Thymus (tissue), 11 donors: ENCODE measurements around the gene RBM19. TPM values are rescaled to one million over a fixed set of nuclear protein-coding genes. Genes with fewer than 3 reads are reported as not detected.

ENCODE experiments used
- DNase-seq, 9 donors: peaks; one replicate each; pipeline ENCODE4 v3.0.0-alpha.2; 2013; ENCODE audit warnings: low spot score in 9 of 9, low read depth in 6 of 9, missing footprints in 1 of 9
- H3K27ac ChIP-seq, 2 donors: one replicate each; pipeline ENCODE4 v1.5.1; 2013; ENCODE audit warnings: control low read depth in 1 of 2, low read depth in 1 of 2, low read length in 1 of 2, mild to moderate bottlenecking in 1 of 2, moderate library complexity in 1 of 2
- H3K27me3 ChIP-seq, 2 donors: one replicate each; pipeline ENCODE4 v1.5.1; 2013; ENCODE audit warnings: low read length in 1 of 2; ENCODE audit not compliant: control insufficient read depth in 2 of 2, insufficient read depth in 1 of 2
- H3K36me3 ChIP-seq, 2 donors: one replicate each; pipeline ENCODE4 v1.5.1; 2013; ENCODE audit warnings: low read length in 1 of 2, mild to moderate bottlenecking in 1 of 2, moderate library complexity in 1 of 2; ENCODE audit not compliant: control insufficient read depth in 2 of 2, insufficient read depth in 2 of 2
- H3K4me1 ChIP-seq, 2 donors: one replicate each; pipeline ENCODE4 v1.5.1; 2013; ENCODE audit warnings: low read length in 2 of 2; ENCODE audit not compliant: control insufficient read depth in 2 of 2, insufficient read depth in 2 of 2
- H3K4me3 ChIP-seq, 2 donors: one replicate each; pipeline ENCODE4 v1.5.1; 2013; ENCODE audit warnings: low read length in 2 of 2, control low read depth in 1 of 2, mild to moderate bottlenecking in 1 of 2
- H3K9me3 ChIP-seq, 2 donors: one replicate each; pipeline ENCODE4 v1.5.1; 2013; ENCODE audit warnings: low read length in 1 of 2, mild to moderate bottlenecking in 1 of 2; ENCODE audit not compliant: control insufficient read depth in 2 of 2, insufficient read depth in 1 of 2
- WGBS: extraction: QIAGEN DNeasy Blood & Tissue Kit; methylation state at CpG from one replicate; pipeline ENCODE4 v1.1.7; 2013; 5-methylcytosine and 5-hydroxymethylcytosine counted together
- polyA plus RNA-seq: library from polyadenylated mRNA; stranded (reverse); fragments of 200-250 nt; gene quantifications from one replicate; pipeline ENCODE4 v1.2.3, GENCODE V29; 2013
- total RNA-seq: library from RNA; stranded (reverse); fragments of 120-200 nt; gene quantifications from one replicate; pipeline ENCODE4 v1.2.4, GENCODE V29; 2013
- donor health status: healthy.

Gene RBM19
- total and polyA plus RNA-seq, 2 donors = 16.0 to 24.2 TPM

DNA sequence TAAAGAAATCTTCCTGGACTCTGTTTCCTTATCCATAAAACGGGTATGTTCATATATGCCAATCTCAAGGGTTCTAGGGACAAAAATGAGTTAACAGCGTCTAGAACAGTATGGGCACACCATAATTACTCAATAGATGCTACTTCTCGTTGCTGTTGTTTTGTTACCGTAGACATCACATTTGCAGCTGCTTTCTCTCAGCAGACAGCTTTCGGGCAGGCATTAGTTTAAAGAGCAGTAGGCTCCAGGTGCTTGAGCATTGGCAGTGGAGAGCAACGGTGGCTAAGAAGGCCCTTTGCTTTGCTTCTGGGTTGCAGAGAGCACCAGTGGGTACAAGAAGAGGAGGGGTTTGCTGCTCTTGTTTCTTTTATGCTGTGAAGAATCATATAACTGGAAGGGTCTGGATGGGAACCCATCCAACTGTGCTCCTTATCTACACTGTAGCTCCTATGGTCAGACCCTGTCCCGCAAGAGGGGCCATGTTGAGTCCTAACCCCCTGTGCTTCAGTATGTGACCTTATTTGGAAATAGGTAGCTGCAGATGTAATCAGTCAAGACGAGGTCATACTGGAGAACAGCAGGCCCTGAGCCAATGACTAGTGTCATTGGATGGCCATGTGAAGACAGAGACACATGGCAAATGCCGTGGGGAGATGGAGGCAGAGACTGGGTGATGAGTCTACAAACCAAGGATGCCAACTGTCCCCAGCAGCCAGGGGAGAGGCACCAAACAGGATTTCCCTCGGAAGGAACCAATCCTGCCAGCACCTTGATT, 120.0 kb downstream of the RBM19 start:
- Histone ChIP-seq H3K4me1 (no peaks in the 10 kb centered on the region), H3K27ac (no peak overlapping the region), H3K4me3 (no peak overlapping the region), H3K27me3 (no peaks in the 10 kb centered on the region), H3K9me3 (no peaks in the 10 kb centered on the region), H3K36me3 (peaks cover 0 to 11% of the 10 kb centered on the region in 2 donors)
- DNase-seq = no peak
- WGBS = 95% methylated on average over 10 of the region's 10 CpGs

DNA sequence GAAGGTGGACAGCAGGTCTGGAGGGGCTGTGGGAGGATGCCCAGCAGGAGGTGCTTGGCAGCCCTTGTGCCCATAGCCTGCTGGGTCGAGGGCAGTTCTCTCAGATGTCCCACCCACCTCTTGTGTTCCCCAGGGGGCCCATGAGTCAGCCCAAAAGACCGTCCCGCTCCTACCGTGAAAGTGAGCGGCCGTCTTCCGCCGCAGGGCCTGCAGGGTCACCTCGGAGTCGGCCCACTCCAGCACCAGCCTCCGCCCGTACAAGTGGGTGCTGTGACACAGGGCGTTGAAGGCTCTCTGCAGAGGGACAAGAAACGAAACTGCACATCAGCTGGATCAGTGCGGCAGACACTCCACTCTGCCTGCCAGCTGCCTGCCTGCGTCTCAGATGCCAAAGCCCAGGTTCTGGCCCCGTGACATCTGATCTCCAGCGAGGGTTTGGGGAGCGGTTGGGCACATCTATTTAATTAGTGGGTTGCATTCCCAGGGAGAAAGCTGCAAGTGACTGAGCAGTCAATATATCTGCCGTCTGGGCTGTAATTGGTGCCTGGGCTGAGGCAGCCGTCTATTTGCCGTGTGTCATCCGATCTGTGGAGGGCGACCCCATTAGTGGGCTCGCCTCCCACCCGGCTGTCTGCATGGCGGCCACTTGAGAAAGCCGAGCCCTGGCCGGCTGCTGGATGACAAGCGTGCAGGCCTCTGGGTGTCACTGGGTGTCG, 121.5 kb downstream of the RBM19 start:
- H3K36me3 ChIP-seq = peaks cover 0 to 11% of the 10 kb centered on the region in 2 donors
- no peak overlapping the region for H3K4me3 ChIP-seq
- WGBS = 94% methylated on average over 31 of the region's 31 CpGs
- H3K27ac ChIP-seq = no peak overlapping the region
- H3K9me3 ChIP-seq = no peaks in the 10 kb centered on the region
- no peaks in the 10 kb centered on the region for H3K4me1 ChIP-seq
- H3K27me3 ChIP-seq = no peaks in the 10 kb centered on the region
- no peak for DNase-seq

DNA sequence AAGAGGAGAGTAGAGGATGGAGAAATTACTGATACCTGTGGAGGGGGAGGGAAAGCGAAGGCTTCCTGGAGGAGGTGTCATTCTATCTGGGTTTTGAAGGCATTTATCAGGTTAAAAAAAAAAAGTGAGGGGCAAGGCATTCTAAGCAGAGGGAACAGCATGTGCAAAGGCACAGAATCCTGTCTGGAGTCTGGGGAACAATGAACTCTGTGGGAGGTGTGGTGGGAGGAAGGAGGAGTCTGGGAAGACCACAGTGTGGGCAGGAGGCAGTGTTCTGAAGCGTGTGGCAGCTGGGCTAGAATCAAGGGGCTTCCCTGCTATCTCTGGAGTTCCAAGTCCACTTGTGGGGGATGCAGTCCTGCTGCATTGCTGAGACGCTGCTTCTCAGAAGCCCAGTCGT, 123.4 kb downstream of the RBM19 start:
- Histone ChIP-seq H3K27ac (no peak overlapping the region), H3K36me3 (peaks cover 0 to 11% of the 10 kb centered on the region in 2 donors), H3K4me3 (no peak overlapping the region), H3K9me3 (no peaks in the 10 kb centered on the region), H3K27me3 (no peaks in the 10 kb centered on the region), H3K4me1 (peaks cover 0 to 5% of the 10 kb centered on the region in 2 donors)
- no peak for DNase-seq
- WGBS = 99% methylated on average over 4 of the region's 4 CpGs

DNA sequence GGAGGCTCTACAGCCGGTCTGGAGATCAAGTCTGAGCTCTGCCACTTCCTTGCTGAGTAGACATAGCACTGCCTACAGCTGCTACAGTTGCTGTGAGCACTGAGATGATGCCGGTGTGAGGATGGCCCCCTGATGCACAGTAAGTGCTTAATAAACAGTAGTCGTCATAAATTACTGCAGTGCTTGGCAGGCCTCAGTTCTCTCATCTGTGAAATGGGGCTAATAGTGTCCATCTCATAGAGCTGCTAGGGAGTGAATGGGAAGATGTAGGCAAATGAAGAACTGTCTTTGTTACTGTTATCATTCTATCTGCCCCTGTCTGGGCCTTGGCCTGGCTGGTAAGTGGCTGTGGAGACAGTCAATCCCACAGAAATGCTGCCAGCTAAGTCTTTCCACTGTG, 124.3 kb downstream of the RBM19 start:
- 97% methylated on average over 3 of the region's 3 CpGs for WGBS
- DNase-seq = no peak
- H3K27ac ChIP-seq = no peak overlapping the region
- no peaks in the 10 kb centered on the region for H3K9me3 ChIP-seq
- H3K4me3 ChIP-seq = no peak overlapping the region
- H3K27me3 ChIP-seq = no peaks in the 10 kb centered on the region
- H3K36me3 ChIP-seq = peaks cover 0 to 11% of the 10 kb centered on the region in 2 donors
- peaks cover 0 to 5% of the 10 kb centered on the region in 2 donors for H3K4me1 ChIP-seq

DNA sequence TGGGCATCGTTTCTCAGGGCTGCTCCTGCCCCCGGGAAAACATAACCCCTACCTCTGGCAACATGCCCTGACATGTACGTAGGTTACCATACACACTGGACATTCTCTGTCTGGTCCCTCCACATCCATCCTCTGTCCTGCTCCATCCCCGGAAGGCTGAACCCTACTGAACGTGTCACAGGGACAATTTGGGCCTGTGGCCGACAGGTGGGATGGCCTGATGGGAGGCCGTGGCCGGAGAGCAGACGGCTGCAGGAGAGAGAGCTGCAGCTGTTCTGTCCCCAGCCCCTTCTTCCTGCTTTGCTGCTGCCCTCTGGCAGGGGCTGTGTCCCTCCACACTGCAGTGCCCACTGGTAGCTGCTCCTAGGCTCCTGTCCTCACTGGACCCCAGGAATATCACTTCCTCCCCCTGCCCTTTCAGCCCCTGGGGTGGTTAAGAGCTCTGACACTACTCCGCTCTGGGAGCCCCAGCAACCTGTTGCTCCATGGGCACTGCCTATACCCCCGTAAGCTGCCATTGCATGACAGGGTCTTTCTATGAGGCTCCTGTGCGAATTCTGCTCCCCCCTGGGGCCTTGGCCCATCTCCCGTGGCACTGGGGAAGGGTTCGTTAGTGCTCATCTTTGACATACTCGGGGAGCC, 125.6 kb downstream of the RBM19 start:
- no peaks in the 10 kb centered on the region for H3K27me3 ChIP-seq
- no peak overlapping the region for H3K4me3 ChIP-seq
- H3K27ac ChIP-seq = no peak overlapping the region
- peaks cover 0 to 11% of the 10 kb centered on the region in 2 donors for H3K36me3 ChIP-seq
- DNase-seq = no peak
- WGBS = 97% methylated on average over 15 of the region's 15 CpGs
- peaks cover 0 to 5% of the 10 kb centered on the region in 2 donors for H3K4me1 ChIP-seq
- H3K9me3 ChIP-seq = no peaks in the 10 kb centered on the region

DNA sequence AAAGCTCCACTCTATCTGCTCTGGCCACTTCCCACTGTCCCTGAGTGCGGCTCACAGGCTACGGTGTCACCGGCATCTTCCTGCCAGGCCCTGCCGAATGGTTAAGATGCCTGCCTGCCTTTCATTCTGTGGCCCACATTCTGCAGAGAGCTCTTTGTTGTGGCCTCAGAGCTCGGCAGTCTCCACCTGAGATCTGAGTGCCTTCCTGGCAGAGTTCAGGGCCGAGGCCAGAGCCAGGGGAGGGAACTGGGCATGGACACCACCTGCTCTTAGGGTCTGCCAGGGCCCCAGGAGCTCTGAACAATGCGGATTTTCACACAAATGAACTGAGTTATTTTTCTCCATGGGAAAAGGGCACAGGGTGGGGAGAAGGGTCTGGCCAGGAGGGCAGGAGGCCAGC, 127.2 kb downstream of the RBM19 start:
- WGBS = 41% methylated on average over 7 of the region's 7 CpGs
- H3K36me3 ChIP-seq = peaks cover 0 to 7% of the 10 kb centered on the region in 2 donors
- H3K4me3 ChIP-seq = no peak overlapping the region
- H3K9me3 ChIP-seq = no peaks in the 10 kb centered on the region
- H3K27ac ChIP-seq = no peak overlapping the region
- H3K4me1 ChIP-seq = peaks cover 0 to 5% of the 10 kb centered on the region in 2 donors
- DNase-seq = no peak
- no peaks in the 10 kb centered on the region for H3K27me3 ChIP-seq

DNA sequence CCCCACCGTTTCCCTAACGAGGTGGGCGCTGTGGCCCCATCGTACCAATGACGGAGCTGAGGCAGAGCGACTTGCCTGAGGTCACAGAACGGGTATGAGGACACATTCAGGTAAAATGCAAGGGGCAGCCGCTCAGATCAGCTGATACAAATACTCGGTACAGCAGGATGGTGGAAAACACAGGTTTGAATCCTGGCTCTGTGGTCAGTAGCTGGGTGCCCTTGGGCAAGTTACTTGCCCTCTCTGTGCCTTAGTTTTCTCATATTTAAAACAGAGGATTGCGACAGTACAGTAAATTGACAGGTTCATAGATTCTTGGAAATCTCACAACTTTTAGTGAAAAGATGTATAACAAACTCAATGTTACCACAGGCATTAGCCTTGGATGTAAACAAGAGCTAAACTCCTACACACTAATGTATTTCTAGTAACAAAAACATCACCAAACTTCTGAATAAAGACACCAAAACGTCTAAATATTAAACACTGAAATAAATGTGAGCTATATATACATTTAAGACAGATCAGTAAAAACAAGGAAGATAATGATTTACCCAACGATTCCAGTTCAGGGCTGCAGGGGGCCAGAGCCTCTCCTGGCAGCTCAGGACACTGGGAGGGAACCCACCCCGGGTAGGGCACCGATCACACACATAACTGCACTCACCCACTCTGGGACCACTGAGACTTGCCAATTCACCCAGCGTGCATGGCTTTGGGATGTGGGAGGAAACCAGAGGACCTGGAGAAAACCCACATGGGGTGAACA, 128.4 kb downstream of the RBM19 start:
- DNase-seq = no peak
- peaks cover 0 to 5% of the 10 kb centered on the region in 2 donors for H3K4me1 ChIP-seq
- 95% methylated on average over 15 of the region's 15 CpGs for WGBS
- no peak overlapping the region for H3K27ac ChIP-seq
- H3K36me3 ChIP-seq = no peaks in the 10 kb centered on the region
- H3K4me3 ChIP-seq = no peak overlapping the region
- no peaks in the 10 kb centered on the region for H3K27me3 ChIP-seq
- no peaks in the 10 kb centered on the region for H3K9me3 ChIP-seq

DNA sequence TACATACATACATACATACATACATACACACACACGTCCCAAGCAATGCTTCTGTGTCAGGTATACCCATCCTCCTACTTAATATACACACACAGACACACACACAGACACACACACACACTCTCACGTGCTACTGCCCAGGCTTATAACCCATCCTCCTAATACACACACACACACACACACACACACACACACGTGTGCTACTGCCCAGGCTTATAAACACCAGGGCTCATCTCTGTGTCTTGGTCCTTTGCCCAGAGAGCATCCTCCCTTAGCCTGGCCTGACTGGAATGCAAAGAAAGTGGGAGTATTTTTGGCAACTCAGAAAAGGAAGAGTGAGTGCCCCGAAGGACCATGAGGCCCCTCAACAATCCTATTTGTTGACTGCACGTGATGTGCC, 129.0 kb downstream of the RBM19 start:
- Histone ChIP-seq H3K27ac (no peak overlapping the region), H3K36me3 (no peaks in the 10 kb centered on the region), H3K9me3 (no peaks in the 10 kb centered on the region), H3K4me1 (peaks cover 0 to 5% of the 10 kb centered on the region in 2 donors), H3K4me3 (no peak overlapping the region), H3K27me3 (no peaks in the 10 kb centered on the region)
- WGBS = 94% methylated on average over 5 of the region's 5 CpGs
- DNase-seq = no peak
